CD4-positive, alpha-beta T cell treated with Interleukin-4 for 4 hours (primary cell): Measurements from ENCODE around the gene FUT2.

Experiments
- DNase-seq: peaks from one replicate; pipeline ENCODE4 v3.0.0-alpha.2; 2020

Gene FUT2

DNA sequence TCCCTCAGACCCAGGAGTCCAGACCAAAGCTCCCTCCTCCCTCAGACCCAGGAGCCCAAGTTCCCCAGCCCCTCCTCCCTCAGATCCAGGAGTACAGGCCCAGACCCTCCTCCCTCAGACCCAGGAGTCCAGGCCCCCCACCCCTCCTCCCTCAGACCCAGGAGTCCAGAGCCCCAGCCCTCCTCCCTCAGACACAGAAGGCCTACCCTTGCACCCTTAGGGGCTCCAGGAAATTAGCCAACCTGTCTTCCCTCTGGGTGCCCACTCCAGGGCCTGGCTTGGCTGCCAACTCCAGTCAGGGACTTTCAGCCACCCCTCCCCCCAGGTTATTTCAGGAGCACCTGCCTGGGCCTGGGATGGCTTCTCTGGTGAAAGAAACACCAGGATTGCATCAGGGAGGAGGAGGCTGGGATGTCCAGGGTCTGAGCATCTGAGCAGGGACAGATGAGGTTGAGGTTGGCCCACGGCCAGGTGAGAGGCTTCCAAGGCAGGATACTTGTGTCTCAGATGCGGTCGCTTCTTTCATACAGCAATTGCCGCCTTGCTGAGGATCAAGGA lies 59.4 kb downstream of the FUT2 start, which contains the start of gene FGF21:
TSS of gene FGF21 (plus strand) at position 441 of the 558 bp plus-strand sequence. CDS start 713 bp downstream, outside the sequence.
- DNase-seq: no peak
